NCI-H2081 treated with DMSO at 0.1 percent for 48 hours (cell line): ENCODE results near the gene DTX3.
"Not testable (repeated sequence)": the region's sequence is repeated elsewhere in the genome, so short reads cannot be mapped to it uniquely, and the experiment has no call there.

Source experiments
- DNase-seq: peaks from one replicate; lab custom pipeline; 2025; lab: John Stamatoyannopoulos, UW

The DTX3 gene

DNA sequence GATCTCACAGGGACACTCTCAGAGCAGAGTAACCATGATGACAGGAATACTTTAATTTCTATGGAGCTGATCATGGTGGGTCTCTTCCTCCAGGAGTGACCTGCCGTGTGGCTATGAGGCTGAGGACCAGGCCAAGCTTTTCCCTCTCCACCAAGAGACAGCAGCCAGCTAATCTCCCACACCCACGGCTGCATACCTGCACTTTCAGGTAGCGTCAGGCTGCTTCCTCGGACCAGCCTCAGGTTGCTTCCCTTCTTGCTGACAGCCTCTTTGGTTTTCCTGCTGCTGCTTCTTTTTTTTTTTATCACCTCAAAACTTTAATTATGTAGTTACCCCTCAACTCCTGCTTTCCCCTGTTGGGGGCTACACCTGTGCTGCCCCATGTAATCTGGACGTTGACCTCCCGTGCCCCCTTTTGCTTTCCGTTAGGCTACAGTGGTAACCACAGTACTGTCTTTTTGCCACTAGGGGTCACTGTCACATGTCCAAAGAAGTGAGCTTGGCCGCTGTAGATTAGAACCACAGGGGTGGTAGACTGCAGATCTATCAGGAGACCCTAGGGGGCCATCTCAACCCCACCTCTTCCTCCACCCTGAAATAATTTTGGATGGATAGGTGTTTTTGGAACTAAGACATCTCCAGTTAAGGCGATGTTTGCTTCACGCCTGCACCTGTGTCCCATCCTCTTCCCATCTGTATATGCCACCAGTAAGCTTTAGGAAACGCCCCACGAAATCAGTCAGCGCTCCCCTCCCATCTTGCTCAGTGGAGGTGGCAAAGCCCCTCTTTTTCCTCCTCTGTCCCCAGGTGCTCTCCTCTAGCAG, 21.4 kb upstream of the DTX3 start:
- peak; percentile 32 for DNase-seq

DNA sequence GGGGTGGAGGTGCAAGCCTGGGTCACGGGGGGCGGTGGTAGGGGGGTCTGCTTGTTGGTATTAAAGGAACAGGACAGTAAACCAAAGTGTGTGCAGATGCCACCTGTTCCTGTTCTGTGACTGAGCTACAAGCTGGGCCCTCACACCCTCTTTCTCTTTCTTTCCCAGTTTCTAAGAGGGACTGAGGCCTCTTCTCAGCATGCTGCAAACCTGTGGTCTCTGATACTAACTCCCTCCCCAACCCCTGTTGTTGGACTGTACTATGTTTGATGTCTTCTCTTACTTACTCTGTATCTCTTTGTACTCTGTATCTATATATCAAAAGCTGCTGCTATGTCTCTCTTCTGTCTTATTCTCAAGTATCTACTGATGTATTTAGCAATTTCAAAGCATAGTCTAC, 20.6 kb upstream of the DTX3 start:
- no peak for DNase-seq

DNA sequence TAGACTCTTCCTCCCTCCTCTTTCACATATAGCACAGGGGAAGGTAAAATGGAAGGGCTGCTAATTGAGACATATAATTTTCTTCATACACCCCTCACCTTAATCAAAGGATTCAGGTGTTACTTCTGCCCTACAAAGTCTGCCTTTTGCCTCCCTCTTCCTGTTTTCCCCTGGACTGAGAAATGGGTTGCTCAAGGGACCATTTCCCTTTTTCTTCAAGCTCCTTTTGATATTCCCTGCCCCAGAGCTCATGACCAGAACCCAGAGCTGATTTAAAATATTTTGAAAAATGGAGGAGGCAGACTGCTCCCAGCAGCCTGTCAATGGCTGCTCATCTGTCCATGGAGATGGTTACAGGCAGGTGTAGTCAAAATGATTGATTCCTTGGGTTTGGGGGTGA, 19.9 kb upstream of the DTX3 start:
- no peak for DNase-seq

DNA sequence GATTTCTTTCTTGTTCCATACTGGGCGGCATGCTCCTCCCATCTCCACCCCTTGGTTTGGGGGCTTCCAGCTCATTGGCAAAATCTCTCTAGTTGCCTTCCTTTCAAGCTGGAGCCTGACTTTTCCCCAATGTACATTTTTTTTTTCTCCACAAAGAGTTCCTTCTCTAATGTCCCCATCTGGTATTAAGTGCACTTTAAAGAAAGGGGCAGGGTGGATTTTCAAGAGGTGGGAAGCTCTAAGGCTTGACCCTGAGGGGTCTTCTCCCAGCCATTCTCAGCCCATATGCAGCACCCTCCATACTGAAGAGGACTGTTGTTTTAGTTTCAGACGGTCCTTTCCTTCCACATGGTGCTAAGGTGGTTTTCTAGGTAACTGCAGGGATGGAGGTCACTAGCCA, 19.5 kb upstream of the DTX3 start:
- no peak for DNase-seq

GRCh38 chr12:57586128-57586527, 18.5 kb upstream of the DTX3 start:
- no peak for DNase-seq

DNA sequence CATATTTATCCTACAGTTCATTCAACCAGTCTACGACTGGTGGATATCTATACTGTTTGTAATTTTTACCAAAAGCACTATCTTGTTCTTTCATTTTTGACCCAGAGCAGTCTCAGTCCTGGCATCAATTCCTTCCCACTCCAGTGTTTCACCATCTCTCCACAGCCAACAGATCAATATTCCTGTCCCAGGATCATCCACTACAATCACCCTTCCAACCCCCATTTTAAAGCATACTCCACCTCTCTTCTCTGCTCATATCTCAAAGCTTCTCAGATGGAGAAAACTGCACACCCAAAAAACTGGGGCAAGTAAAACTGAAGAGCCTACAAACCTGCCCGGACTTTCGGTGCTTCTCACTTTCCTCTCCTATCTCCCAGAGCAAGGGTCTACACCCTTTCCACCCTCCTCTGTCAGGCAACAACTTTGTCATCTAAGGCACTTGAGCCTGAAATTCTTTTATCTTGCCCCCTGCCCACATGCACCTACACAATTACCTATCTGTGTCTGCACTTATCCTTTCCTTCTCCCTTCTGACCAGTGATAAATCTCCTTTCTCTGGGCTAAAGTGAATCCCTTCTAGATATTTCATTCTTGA, 17.7 kb upstream of the DTX3 start:
- DNase-seq, result no peak

- DNase-seq, result not testable (repeated sequence)
These were observed 15.5 kb upstream of the DTX3 start for GRCh38 chr12:57588951-57589610.

DNA sequence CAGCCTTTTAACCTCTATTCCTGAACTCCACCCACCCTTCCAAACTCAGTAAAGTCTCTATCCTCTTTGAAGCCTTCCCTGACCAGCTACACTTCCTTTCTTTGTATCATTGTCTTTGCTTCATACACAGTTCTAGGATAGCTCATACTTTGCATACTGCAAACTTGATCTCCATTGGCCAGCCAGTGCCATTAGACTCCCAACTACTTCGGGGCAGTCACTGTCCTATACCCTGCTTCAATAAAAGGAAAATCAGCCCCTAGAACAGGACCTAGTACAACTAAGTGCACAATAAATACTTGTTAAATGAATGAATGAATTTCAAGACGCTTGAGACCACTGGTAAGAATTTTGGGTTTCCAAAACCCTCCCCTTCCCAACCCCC, 14.2 kb upstream of the DTX3 start:
- DNase-seq, result no peak

DNA sequence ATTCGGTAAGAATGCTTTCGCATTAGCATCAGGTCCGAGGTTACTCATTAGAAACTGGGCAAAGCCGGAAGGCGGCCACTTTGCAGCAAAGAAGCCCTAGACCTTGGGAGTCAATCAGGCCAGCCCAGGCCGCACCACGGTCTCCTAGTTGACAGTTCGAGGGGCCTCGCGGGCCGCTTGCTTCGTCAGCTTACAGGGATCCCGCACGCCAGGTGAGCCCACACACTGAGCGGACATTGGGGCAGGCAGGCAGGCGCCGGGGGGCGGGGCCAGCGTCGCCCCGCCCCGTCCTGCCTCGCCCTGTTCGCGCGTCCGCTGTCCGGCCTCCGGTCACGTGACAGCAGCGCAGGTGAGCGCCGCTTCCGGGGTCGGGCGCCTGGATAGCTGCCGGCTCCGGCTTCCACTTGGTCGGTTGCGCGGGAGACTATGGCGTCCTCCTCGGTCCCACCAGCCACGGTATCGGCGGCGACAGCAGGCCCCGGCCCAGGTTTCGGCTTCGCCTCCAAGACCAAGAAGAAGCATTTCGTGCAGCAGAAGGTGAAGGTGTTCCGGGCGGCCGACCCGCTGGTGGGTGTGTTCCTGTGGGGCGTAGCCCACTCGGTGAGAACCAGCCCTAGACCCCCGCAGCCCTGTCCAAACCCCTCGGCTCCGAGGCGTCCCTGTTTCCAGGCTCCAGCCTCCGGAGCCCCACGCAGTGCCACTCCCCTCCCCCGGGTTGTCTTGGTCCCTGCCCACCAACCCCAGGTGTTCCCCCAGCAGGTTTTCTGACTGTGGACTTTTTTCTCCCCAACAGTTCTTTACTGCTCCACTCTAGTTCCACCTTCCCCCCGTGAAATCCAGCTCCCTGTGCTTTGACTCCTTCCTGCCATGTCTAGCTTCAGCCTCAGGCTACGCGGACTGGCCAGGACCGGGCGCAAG, 13.5 kb upstream of the DTX3 start, which contains the start of gene PIP4K2C:
TSS of gene PIP4K2C (plus strand) at position 329 of the 918 bp plus-strand sequence. CDS start at position 427, 98 bp downstream.
- DNase-seq, result peak; percentile 31

DNA sequence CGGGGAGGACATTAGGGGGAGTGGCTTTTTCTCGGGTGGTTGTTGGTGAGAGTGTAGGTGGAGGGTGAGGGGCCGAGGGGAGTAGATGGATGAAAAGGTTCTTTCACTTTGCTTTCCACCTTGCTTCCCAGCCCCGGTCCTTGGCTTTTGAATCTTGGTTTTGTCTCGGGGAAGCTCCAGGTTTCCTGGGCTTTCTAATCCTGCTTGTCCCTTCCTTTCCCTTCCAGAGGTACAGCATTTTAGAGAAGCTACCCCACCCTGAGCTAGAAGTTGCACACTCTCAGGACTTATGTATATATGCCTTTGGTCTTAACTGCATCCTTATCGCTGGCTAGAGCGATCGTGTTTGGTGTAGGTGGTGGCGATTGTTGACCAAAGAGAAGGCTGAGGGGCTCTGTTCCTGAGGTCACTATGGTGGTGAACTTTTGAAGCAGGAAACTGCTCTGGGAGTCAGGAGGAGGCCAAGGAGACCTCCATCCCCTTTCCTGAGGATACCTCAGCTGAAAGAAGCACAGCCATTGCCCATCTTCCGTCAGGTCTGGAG, 12.8 kb upstream of the DTX3 start:
- DNase-seq, result no peak

DNA sequence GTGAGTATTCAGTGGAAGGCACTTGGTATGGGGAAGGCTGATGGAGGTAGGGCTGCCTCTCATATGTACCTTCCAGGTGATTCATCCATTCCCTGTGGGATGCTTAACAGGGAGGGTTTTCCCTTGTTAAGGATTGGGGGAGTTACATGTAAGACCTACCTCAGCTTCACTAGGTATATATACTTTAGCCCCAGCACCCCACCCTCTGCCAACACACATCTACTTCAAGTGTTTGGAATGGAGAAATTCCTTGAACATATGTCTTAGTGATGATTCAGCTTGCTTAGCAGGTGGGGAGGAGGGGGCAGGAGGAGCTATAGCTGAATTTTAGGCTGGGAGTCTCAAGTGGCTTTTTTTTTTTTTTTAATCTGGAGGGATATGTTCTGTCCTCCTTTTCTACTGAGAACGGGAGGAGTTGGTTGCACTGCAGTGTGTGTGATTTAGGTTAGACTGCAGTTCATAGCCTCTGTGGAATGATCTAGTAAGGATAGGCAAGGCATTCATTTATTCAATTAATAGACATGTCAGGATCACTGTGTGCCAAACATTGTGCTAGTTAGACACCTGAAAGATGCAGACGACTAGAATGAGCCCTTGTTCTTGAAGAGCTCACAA, 12.0 kb upstream of the DTX3 start:
- DNase-seq, result no peak

- no peak for DNase-seq
These were observed 11.4 kb upstream of the DTX3 start for GRCh38 chr12:57593187-57593586.

DNA sequence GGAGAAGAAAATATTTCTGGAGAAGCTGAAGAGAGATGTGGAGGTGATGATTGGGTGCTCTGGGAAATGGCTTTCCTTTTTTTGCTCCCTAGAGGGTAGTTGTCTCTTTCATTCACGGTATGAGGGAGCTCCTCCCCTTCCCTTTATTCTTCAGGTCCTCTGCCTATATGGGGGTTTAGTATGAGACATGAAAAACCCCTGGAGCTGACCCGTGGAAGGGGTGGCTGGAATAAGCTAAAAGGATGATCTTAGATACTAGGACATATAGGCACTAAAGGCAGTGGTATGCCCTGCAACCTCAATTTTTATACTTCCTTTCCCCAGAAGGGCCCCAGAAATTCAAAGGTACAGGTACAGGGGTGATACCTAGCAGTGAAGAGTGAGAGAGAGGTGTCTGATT, 4.2 kb upstream of the DTX3 start:
- DNase-seq, result no peak

GRCh38 chr12:57602544-57602943, 2.1 kb upstream of the DTX3 start:
- no peak for DNase-seq

- DNase-seq, result no peak
These were observed 1.3 kb upstream of the DTX3 start for GRCh38 chr12:57603324-57603723.

DNA sequence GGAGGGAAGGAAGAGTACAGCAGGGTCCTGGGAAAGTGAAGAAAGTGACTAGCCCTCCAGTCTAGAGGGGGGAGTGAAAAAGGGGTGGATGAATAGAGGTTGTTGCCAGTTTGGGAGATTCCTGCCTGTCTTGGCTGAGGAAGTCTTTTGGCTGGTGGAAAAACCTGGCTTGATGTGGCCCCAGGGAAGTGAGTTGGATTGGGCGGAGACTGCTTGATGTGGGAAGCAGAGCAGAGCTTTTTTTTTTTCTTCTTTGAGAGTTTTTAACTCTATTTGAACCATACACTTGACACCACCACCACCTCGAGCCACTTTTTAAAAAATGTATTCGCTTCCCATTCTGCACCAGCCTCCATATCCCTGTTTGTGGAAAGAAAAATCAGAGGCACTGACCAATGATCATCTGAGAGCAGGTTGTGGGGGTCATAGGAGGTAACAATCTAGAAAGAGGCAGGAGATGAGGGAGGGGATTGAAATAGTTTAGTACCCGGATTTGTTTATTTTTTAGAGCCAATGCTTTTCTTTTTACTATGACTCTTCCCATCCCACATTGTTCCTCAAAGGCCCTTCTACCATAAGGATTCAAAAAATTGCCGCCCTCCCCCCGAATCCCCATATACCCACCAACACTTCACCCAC, 690 bp upstream of the DTX3 start:
- DNase-seq, result no peak

DNA sequence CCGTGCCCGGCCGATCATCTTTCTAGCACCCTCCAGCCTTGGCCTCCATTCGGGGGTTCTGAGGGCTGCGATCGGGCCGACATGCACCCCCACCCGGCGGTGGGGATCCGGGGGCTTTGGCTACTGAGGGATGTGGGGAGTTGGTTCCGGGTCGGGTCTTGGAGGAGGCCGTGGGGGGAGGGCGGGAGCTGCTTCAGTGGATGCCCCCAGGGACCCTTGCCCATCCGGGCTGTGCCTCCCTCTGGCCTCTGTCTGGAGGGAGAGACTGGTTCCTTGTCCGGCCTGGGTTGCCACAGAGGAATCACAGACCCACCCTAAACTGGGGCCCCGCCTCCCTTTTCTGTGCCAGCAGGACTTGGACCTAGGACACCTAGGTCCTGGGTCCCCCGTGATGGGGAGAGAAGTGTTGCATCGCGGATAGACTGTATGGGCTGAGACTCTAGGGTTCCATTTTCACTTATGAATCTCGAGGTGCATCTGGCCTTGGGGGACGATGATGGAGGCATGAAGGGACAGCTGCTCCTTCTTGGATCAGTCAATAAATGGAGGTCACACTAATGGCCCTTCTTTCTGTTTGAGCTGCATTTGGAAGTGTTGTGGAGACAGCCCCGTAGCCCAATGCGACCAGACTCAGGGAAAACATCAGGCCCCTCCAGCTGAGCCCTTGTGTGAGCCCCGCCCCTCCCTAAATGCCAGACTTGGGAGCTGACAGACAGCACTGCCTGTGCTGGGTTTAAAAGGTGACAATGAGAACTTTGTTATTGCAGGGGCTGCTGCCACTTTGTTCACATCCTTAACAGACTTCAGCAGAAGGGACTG, 577 bp downstream of the DTX3 start:
- DNase-seq, result no peak

DNA sequence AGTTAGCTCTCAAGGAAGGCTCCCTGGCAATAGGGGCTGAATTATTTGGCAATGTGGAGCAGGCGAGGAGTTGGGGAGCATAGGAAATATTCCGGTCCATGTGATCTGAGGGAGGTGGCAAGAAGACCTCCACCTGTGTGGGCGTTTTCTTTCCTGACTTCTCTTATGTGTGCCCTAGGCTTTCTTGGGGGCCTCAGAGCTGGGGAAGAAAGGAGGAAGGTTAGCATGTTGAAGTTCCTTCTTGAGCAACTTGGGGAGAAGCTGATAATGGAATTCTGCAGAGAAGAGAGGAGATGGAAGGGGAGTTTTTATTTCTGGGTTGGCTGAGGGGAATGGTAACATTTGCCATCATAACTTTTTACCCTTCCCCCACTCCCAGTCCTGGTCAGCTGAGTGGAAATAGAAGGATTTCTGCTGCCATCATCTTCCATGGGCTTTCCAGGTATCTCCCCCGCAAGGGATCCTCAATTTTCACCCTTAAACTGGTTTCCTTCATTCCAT, 1.2 kb downstream of the DTX3 start:
- no peak for DNase-seq

GRCh38 chr12:57606399-57606798, 1.8 kb downstream of the DTX3 start:
- no peak for DNase-seq

GRCh38 chr12:57606821-57607220, 2.2 kb downstream of the DTX3 start:
- no peak for DNase-seq
